NCI-H2171 (cell line): ENCODE data around the gene TMEM254.
A peak's percentile ranks its signal among the peaks of the same experiment; 100 is the strongest.
"Not testable (repeated sequence)": the region's sequence is repeated elsewhere in the genome, so short reads cannot be mapped to it uniquely, and the experiment has no call there.

Source experiments
- DNase-seq: peaks from one replicate; lab custom pipeline; 2025; lab: John Stamatoyannopoulos, UW

TMEM254 gene, protein sequence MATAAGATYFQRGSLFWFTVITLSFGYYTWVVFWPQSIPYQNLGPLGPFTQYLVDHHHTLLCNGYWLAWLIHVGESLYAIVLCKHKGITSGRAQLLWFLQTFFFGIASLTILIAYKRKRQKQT

DNA sequence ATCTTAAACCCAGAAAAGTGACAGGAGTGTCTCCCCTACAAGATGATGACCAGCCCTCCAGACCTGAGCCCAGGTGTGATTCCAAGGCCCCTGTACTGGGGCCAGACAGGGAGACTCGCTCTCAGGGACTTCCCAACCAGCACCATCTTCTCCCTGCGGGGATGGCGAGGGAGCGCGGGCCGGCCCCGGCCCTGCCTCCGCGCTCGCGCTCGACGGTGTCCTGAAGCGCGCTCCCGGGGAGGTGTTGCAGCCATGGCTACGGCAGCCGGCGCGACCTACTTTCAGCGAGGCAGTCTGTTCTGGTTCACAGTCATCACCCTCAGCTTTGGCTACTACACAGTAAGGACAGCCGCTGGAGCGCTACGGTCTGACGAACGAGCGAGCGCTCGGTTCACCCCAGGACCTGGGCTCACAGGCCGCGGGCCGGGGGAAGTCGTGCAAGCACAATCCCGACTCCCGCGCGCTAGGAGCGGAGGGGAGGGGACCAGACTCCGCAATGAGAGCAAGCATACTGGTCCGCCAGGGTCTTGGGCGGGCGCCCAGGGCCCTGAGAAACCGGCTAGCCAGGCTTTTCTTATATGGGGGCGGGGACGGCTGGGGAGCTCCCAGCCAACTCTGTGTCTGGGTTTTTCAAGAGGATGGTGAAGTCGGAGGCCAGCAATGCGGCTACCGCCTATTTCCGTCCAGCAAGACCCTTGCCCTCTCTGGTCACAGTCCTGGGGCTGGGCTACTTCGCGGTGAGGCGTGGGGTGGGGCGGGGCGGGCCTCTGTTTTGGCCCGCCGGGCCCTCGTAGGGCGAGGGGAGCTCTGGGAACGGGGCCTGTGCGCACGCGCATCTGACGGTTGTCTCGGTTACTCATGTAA lies at the start of gene TMEM254:
TSS of gene TMEM254 (plus strand) at position 218 of the 864 bp plus-strand sequence. CDS start at position 253, 35 bp downstream.
- peak; percentile 51 for DNase-seq

DNA sequence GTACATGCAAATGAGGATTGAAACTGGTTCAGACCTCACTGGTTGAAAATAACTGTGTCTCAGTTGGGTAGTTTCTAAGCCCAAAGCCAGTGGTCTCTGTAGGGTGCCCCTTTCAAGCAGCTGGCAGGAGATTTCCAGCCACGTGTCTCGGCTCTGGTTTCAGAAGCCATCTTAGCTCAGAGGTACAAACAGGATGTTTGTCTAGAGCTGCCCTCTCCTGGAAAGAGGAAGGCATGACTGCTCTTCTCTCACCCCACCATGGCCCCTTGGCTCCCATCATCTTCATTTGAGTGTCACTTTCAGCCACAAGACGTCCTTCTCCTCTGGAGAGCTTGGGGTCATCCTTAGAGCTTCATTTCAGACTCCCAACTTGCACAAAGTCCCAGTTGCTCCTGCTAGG lies 49.3 kb upstream of the TMEM254 start:
- not testable (repeated sequence) for DNase-seq

DNA sequence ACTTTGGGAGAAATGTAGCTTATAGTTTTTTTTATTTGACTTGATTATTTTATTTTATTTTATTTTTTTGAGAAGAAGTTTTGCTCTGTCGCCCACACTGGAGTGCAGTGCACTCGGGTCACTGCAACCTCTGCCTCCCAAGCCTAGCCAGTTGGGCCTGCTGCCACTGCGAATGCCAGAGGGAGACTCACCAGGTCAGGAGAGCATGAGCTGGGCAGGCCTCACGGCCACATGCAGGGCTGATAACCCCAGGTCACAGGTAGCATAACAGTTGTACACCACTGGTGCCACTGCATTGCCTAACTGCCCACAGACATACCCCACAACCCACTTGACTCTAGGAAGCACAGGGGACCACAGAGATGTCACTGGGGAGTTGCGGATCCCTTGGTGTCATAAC lies 48.6 kb upstream of the TMEM254 start:
- DNase-seq, result not testable (repeated sequence)

DNA sequence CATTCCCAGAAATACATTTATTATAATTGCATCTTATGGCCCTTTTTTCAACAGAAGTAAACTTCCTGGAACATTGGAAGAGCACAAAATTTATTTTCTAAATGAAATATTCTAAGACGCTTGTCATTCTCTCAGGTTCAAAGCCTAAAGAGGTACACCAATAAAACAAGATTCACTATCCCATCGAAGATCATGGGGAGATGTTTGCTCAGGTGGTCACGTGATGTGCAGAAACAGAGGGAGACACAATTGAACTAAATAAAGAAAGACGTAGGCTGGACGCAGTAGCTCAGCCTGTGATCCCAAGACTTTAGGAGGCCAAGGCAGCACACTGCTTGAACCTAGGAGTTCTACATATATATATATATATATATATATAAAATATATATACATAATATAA lies 46.0 kb upstream of the TMEM254 start:
- DNase-seq, result no peak

DNA sequence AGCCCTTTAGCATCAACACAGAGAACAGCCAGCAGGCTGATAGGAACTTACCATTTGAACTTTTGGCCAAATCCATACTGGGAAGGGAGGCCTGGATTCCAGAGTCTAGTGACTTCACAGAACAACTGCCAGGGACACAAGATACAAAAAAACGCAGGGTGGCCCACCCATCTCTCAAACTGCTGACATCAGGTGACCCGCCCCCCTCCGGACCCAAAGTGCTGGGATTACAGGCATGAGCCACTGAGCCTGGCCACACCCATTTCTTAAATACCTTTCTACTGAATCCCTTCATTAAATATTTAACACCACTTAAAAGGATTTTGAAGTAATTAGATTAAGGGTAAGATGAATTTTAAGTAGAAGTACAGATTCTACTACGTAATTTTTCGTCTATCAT lies 43.7 kb upstream of the TMEM254 start:
- not testable (repeated sequence) for DNase-seq

DNA sequence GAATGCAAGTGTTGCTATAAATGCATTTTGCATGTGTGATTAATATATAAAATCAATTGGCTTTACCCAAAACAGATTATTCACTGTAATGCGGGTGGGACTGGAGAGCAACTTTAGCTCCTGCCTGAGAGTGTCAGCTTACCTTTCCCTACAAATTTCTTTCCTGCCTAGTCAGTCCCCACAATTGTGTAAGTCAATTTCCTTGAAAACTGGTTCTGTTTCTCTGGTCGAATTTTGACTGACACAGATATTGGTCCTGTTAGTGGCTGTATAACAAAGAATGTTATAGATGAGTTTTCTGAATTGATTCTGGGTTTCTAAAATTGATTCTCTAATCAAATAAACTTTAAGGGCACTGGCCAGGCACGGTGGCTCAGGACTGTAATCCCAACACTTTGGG lies 43.0 kb upstream of the TMEM254 start:
- DNase-seq, result not testable (repeated sequence)

GRCh38 chr10:80036921-80037500 lies 41.5 kb upstream of the TMEM254 start:
- DNase-seq, result not testable (repeated sequence)

- not testable (repeated sequence) for DNase-seq
Observed at GRCh38 chr10:80038226-80038625, 40.2 kb upstream of the TMEM254 start.

DNA sequence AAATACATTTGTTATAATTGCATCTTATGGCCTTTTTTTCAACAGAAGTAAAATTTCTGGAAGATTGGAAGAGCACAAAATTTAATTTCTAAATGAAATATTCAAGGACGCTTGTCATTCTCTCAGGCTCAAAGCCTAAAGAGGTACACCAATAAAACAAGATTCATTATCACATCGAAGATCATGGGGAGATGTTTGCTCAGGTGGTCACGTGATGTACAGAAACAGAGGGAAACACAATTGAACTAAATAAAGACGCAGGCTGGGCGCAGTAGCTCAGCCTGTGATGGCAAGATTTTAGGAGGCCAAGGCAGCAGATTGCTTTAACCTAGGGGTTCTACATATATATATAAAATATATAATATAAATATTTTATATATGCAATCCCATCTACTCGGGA lies 37.3 kb upstream of the TMEM254 start:
- no peak for DNase-seq

- DNase-seq, result not testable (repeated sequence)
Observed at GRCh38 chr10:80044935-80045334, 33.5 kb upstream of the TMEM254 start.

DNA sequence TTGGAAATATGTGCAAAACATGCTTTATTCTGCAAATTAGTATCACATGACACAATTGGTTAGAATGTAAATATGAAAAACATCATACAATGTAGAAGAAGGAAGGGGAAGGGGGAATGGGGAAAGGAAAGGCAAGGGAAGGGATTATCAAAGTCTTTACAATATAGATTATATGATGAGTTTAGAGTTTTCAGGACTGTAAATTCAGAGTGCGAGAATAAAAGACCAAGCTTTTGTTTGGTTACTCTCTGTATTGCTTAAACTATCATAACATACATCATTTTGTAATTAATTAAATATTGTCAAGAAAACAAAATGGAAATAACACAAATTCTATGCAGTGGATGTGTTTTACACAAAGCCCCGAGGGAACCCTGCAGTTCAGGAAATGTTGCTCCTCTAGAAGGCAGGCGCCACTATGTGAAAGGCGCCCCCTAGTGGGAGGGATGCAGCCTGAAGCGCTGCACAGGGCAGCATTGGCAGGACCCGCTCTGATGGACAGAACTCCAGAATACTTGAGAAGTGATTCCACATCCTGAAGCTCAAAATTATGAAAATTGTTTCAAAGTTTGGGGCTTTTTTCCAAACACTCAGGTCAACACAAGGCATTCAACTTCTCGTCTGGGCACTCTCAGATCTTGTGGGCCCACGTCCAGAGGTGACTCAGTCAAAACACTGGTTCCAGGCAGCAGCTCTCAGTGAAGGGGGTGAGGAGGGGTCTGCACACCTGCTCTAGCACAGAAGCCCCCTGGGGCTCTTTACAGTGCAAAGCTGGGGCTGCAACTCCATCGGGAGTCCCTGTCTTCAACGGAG lies 31.6 kb upstream of the TMEM254 start:
- DNase-seq, result no peak

DNA sequence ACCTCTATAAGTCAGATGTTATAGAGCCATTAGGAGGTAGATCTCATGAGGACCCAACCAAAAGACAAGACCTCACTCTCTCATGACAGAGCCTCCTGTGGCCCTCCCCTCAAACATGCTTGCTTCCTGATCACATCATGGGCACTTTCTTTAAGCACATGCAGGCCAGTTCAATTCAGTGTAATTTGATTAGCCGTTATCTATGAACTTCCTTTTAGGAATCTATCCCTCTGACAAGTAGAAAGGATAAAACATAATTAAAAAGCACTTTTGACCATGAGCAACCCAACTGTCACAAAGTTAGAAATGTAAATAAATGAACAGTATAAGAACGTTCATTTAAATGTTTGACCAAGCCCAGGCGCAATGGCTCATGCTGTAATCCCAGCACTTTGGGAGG lies 27.7 kb upstream of the TMEM254 start:
- no peak for DNase-seq

GRCh38 chr10:80051993-80052392 lies 26.5 kb upstream of the TMEM254 start:
- no peak for DNase-seq

DNA sequence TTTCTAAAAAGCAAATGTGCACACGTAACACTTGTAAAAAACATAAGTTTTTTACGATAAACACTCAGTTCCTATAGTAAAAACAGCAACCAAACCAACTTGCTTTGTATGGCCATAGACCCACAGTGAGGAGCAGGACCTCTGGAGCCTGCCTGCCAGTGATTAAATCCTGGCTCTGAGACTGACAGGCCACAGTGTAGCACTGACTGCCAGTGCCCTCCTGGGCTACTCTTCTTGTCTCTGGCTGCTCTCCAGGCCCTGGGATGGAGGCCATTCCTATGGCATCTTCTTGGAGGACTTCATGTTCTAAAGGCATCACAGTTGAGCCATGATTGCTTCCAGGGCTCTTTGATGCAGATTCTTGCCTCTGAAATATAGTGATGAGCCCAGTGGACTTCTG lies 22.7 kb upstream of the TMEM254 start:
- no peak for DNase-seq

DNA sequence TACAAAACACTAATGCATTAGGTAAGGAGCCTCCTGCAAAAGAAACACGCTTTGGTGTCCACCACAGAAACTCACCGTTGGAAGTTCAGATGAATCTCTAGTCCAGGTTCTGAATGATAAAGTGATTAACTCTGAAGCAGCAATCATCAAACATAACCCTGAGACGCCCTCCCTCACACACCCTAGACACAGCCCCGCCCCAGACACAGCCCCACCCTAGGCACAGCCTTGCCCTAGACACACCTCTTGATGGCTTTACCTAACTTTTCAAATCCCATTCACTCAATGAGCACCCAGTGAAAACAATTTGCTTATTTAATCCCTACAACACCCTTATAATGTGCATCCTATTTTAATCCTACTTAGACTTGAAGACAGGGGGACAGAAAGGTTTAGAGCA lies 21.3 kb upstream of the TMEM254 start:
- no peak for DNase-seq

DNA sequence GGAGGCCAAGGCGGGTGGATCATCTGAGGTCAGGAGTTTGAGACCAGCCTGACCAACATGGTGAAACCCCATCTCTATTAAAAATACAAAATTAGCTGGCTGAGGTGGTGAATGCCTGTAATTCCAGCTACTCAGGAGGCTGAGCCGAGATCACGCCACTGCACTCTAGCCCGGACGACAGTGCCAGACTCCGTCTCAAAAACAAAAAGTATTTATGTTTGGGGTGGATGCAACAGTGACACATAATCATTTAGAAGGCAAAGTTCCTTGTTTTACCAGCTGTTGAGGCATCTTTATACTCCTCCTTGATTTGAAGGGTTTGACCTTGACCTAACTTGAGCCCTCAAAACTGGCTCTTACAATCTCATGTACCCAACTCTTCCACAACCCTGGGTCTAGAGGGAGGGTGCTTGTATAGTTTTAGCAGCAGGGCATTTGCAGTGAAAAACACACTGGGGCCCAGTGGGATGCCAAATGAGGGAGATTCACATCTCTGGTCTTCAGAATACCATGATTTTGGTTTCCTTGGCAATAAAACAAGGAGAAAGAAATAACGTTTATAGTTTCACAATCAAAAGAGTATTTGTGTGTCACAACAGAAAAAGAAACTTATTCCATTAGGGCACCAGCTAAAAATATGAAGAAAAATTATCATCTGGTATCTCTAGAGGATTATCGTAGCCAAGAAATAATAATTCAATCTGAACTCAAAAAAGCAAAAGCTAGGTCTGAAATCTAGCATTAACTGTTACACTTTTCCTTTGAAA lies 14.2 kb upstream of the TMEM254 start:
- no peak for DNase-seq

GRCh38 chr10:80066809-80067208 lies 11.7 kb upstream of the TMEM254 start:
- DNase-seq, result no peak

DNA sequence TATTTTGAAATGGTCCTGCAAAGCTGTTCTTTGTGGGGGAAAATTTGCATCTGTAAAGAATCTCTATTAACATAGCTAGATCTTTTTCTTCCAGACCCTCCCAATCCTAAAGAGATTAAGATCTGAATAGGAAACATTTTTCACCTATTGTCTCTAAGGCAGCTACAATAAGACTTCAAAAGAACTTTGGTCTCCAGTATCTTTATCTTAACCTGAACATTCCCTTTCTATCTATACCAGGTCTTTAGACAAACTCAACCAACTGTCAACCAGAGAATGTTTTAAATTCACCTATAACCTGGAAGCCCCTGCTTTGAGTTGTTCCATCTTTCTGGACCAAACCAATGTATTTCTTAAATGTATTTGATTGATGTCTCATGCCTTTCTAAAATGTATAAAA lies 10.6 kb upstream of the TMEM254 start:
- DNase-seq, result not testable (repeated sequence)

DNA sequence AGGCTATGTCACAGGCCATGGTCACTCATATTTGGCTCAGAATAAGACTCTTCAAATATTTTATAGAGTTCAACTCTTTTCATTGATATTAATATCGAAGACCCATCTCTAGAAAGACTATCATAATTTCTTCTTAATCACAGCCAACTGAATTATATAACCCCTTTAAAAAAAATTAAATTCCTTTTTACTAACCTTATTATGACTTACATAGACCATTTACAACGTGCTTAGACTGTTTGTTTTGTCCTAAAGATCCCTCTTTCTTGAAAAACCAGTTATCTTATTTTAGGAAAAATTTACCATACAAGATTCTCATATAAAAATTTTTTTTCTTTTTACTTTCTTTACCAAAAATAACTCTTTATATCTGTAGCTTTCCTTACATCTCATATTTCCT lies 10.2 kb upstream of the TMEM254 start:
- no peak for DNase-seq

GRCh38 chr10:80070057-80070456 lies 8.4 kb upstream of the TMEM254 start:
- DNase-seq, result no peak

GRCh38 chr10:80072584-80072983 lies 5.9 kb upstream of the TMEM254 start:
- no peak for DNase-seq

GRCh38 chr10:80075781-80076180 lies 2.7 kb upstream of the TMEM254 start:
- no peak for DNase-seq
